ENCODE results near the gene ZSWIM6. TPM values are rescaled to one million over a fixed set of nuclear protein-coding genes. Genes with fewer than 3 reads are reported as not detected.

The ZSWIM6 gene
- polyA plus RNA-seq, 2 of the 4 experiments (the other 2 are of a cell fraction), result 8.9 to 18.0 TPM

- peaks cover 47% of the 10 kb centered on the region for H3K4me1 ChIP-seq
- peak overlapping the region; percentile 43; the same call in 2 of the 3 replicates for H3K4me2 ChIP-seq
- POLR2A ChIA-PET, result no interaction called here
- WGBS (ENCODE audit: missing lambda C conversion rate), result 86% methylated on average over 3 of the region's 3 CpGs
- TF ChIP-seq HOXA7 (CRISPR knock-in tag; IDR thresholded peaks at IDR 0.05), result 0 out of 2 replicates have a peak, but pooled peaks have one; percentile 57
- no peak for TF ChIP-seq ATOH8 (CRISPR knock-in tag; IDR thresholded peaks at IDR 0.05; ENCODE audit: low read depth)
- peak overlapping the region in 1 of 2 experiments; percentile 76; a peak in 3 of 6 replicates for H3K27ac ChIP-seq
- DNase-seq (ENCODE audit: low read depth in 1 of 2, low spot score in 1 of 2) (no peak), ATAC-seq (no peak), FAIRE-seq (no peak)
- CTCF ChIA-PET, result interaction anchor here (0.6 to 1.8 kb wide), 4 partner anchors 8 to 1014 kb away, joined by 3 to 6 read pairs (median 3); no protein-coding TSS in a partner anchor
- H3K4me3 ChIP-seq, result no peak overlapping the region
- H3K9me3 ChIP-seq, result no peaks in the 10 kb centered on the region
Observed at GRCh38 chr5:61298066-61298465, 34.0 kb upstream of the ZSWIM6 start.

- peak overlapping the region; percentile 2 to 76; a peak in 4 of 6 replicates for H3K27ac ChIP-seq
- 55% methylated on average over 6 of the region's 6 CpGs for WGBS (ENCODE audit: missing lambda C conversion rate)
- peak overlapping the region; percentile 43 for H3K4me2 ChIP-seq
- TF ChIP-seq MAX (IDR thresholded peaks at IDR 0.05) (no peak), SREBF2 (IDR thresholded peaks at IDR 0.05) (no peak), ZFP36 (IDR thresholded peaks at IDR 0.05; ENCODE audit: borderline replicate concordance, partially characterized antibody) (no peak)
- no peak overlapping the region for H3K4me3 ChIP-seq
- no peaks in the 10 kb centered on the region for H3K9me3 ChIP-seq
- peaks cover 51% of the 10 kb centered on the region for H3K4me1 ChIP-seq
- DNase-seq (ENCODE audit: low read depth in 1 of 2, low spot score in 1 of 2) (no peak), ATAC-seq (no peak), FAIRE-seq (no peak)
- POLR2A ChIA-PET, result interaction anchor here (1.9 kb wide), 1 partner anchor 33 kb away, joined by 4 read pairs; no protein-coding TSS in a partner anchor
- CTCF ChIA-PET, result interaction anchor here (1.1 to 7.1 kb wide), 5 partner anchors 8 to 116 kb away, joined by 3 to 73 read pairs (median 5); partner anchors contain the start of gene ZSWIM6
Observed at GRCh38 chr5:61298580-61298979, 33.5 kb upstream of the ZSWIM6 start.

- POLR2A ChIA-PET, result interaction anchor here (1.9 kb wide), 1 partner anchor 32 kb away, joined by 4 read pairs; no protein-coding TSS in a partner anchor
- ATAC-seq (no peak), FAIRE-seq (no peak), DNase-seq (ENCODE audit: low read depth in 1 of 2, low spot score in 1 of 2) (no peak)
- Histone ChIP-seq H3K27ac (peak overlapping the region in 1 of 2 experiments; percentile 76; a peak in 3 of 6 replicates), H3K4me1 (peaks cover 51% of the 10 kb centered on the region), H3K4me2 (peak overlapping the region; percentile 43; the same call in 2 of the 3 replicates), H3K9me3 (no peaks in the 10 kb centered on the region), H3K4me3 (no peak overlapping the region)
- CTCF ChIA-PET, result interaction anchor here (1.1 to 7.1 kb wide), 4 partner anchors 9 to 70 kb away, joined by 3 to 73 read pairs (median 6); partner anchors contain the start of gene ZSWIM6
- TF ChIP-seq USF2 (IDR thresholded peaks at IDR 0.05), result no peak
- no peak for TF ChIP-seq SMC3 (IDR thresholded peaks at IDR 0.05)
- no peak for TF ChIP-seq ATOH8 (CRISPR knock-in tag; IDR thresholded peaks at IDR 0.05; ENCODE audit: low read depth)
- no peak for TF ChIP-seq RCOR1 (IDR thresholded peaks at IDR 0.05; ENCODE audit: low read depth, low read length)
- TF ChIP-seq NR3C1 (IDR thresholded peaks at IDR 0.05), result no peak
- TF ChIP-seq TP53 (CRISPR knock-in tag; IDR thresholded peaks at IDR 0.05), result no peak
- TF ChIP-seq FOSL2 (IDR thresholded peaks at IDR 0.05), result no peak
- no peak for TF ChIP-seq FOSL2 (CRISPR knock-in tag; IDR thresholded peaks at IDR 0.05)
- TF ChIP-seq POLR2AphosphoS2 (conservative IDR thresholded peaks at IDR 0.05; ENCODE audit: low read length), result no peak
- TF ChIP-seq ZSCAN20 (CRISPR knock-in tag; IDR thresholded peaks at IDR 0.05), result no peak
- TF ChIP-seq BCL3 (IDR thresholded peaks at IDR 0.05), result no peak
- TF ChIP-seq ZNF302 (CRISPR knock-in tag; IDR thresholded peaks at IDR 0.05), result no peak
- TF ChIP-seq POLR2A (IDR thresholded peaks at IDR 0.05; ENCODE audit: low read length), result no peak
- no peak for TF ChIP-seq JUNB (IDR thresholded peaks at IDR 0.05)
- TF ChIP-seq TFCP2L1 (CRISPR knock-in tag; IDR thresholded peaks at IDR 0.05), result no peak
- TF ChIP-seq HEYL (CRISPR knock-in tag; IDR thresholded peaks at IDR 0.05), result no peak
- WGBS (ENCODE audit: missing lambda C conversion rate), result 92% methylated on average over 5 of the region's 5 CpGs
Observed at GRCh38 chr5:61299261-61299681, 32.8 kb upstream of the ZSWIM6 start.
